Natural killer cell (primary cell): ENCODE measurements around the gene MAP3K20. TPM values are rescaled to one million over a fixed set of nuclear protein-coding genes. Genes with fewer than 3 reads are reported as not detected.

Experiments used
- ATAC-seq, 3 donors: fragments of 150-1000 bp in 2 of 3; fragments of 200-7000 bp in 1 of 3; cut with Tn5 transposase; 1 replicate in 1 of 3; 2 replicates in 2 of 3; pipeline ENCODE4 v1.10.0; 2021; ENCODE audit warnings: mild to moderate bottlenecking in 2 of 3, moderate library complexity in 2 of 3
- DNase-seq, 2 donors: peaks; one replicate each; pipeline versions ENCODE4 v3.0.0 to v3.0.0-alpha.2; 2013 to 2021; ENCODE audit warnings: mixed read lengths in 1 of 2
- H3K27ac ChIP-seq: one replicate; pipeline ENCODE4 v1.5.1; 2013; ENCODE audit warnings: mild to moderate bottlenecking, low read length
- H3K27me3 ChIP-seq: one replicate; pipeline ENCODE4 v1.6.1; 2013; ENCODE audit warnings: low read length; ENCODE audit not compliant: control insufficient read depth, insufficient read depth
- H3K36me3 ChIP-seq: one replicate; pipeline ENCODE4 v1.6.1; 2013; ENCODE audit warnings: low read length; ENCODE audit not compliant: control insufficient read depth, insufficient read depth
- H3K4me1 ChIP-seq: one replicate; pipeline ENCODE4 v1.6.1; 2013; ENCODE audit warnings: low read length; ENCODE audit not compliant: control insufficient read depth, insufficient read depth
- H3K4me3 ChIP-seq: one replicate; pipeline ENCODE4 v1.5.1; 2013; ENCODE audit warnings: low read length
- H3K9me3 ChIP-seq: one replicate; pipeline ENCODE4 v1.6.1; 2013; ENCODE audit warnings: low read length; ENCODE audit not compliant: control insufficient read depth, insufficient read depth
- H3K27ac Mint-ChIP-seq, 2 donors: one replicate each; pipeline ENCODE4 v1.8.0; 2022; ENCODE audit warnings: mild to moderate bottlenecking in 2 of 2, mixed read lengths in 2 of 2, moderate library complexity in 1 of 2
- H3K27me3 Mint-ChIP-seq, 2 donors: one replicate each; pipeline ENCODE4 v1.8.0; 2022; ENCODE audit warnings: low read depth in 2 of 2, mixed read lengths in 2 of 2
- H3K36me3 Mint-ChIP-seq: one replicate; pipeline ENCODE4 v1.8.0; 2022; ENCODE audit warnings: mixed read lengths
- H3K4me1 Mint-ChIP-seq, 2 donors: one replicate each; pipeline ENCODE4 v1.8.0; 2022; ENCODE audit warnings: mixed read lengths in 2 of 2
- H3K4me3 Mint-ChIP-seq: one replicate; pipeline ENCODE4 v1.8.0; 2022; ENCODE audit warnings: mild to moderate bottlenecking, moderate library complexity, mixed read lengths
- H3K9me3 Mint-ChIP-seq, 2 donors: one replicate each; pipeline ENCODE4 v1.8.0; 2022; ENCODE audit warnings: mixed read lengths in 2 of 2
- WGBS: methylation state at CpG from one replicate; pipeline ENCODE4 v1.1.7; 2013; ENCODE audit warnings: missing lambda C conversion rate; ENCODE audit not compliant: insufficient coverage; 5-methylcytosine and 5-hydroxymethylcytosine counted together
- intact Hi-C: fragments of 100-400 bp; cut with micrococcal nuclease; formaldehyde crosslinking; loops from one replicate; pipeline ENCODE4 v1.14.2; 2022
- total RNA-seq, 4 donors: library from RNA; stranded (reverse); fragments of 120-200 nt in 1 of 4; gene quantifications; one replicate each; pipeline versions ENCODE4 v1.2.3 to v1.2.4, GENCODE V29; 2013 to 2022
- TF ChIP-seq, protein P1 (sequence below): fragments of 200-600 bp; IDR thresholded peaks from one replicate; pipeline ENCODE4 v1.8.0; 2022; ENCODE audit warnings: antibody characterized with exemption

The MAP3K20 gene
- total RNA-seq, 3 donors from 2014 or later (not counting 1 experiment from before 2014, with no cell fraction given): 1.6 to 3.0 (median 2.5) TPM

DNA sequence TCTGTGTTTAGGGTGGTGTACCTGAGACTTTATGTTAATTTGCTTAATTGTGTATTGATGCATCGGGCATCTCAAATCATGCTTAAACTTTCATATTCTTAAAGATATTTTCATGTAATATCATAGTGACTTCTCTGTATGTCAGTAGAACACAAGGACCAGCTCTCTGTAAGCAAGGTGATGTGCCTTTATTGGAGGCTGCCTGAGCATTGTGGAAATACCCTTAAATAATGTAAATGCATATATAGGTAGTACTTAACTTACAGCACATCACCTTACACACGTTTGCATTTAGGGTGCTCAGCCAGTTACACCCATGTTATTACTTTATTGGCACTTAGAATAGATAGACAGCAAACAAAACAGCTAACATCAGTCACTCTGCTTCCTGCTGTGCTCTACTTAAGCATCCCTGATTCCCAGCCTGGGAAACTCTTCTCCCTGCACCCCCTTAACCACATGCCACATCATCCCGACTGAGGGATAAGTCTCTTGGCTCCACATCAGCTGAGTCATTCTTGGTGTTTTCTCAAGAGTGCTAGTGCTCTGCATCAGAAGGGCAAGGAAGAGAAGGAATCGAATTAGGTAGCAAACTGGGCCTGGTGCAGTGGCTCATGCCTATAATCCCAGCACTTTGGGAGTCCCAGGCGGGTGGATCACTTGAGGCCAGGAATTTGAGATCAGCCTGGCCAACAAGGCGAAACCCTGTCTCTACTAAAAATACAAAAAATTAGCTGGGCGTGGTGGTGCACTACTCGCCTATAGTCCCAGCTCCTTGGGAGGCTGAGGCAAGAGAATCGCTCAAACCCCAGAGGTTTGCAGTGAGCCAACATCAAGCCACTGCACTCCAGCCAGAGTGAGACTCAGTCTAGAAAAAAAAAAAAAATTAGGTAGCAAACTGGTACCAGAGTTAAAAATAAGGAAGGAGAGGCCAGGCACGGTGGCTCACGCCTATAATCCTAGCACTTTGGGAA lies 108.7 kb downstream of the MAP3K20 start:
- Histone ChIP-seq H3K27ac (no peak overlapping the region), H3K9me3 (no peaks in the 10 kb centered on the region), H3K4me3 (no peak overlapping the region), H3K27me3 (no peaks in the 10 kb centered on the region), H3K4me1 (no peaks in the 10 kb centered on the region), H3K36me3 (no peaks in the 10 kb centered on the region)
- 90% methylated on average over 10 of the region's 11 CpGs for WGBS
- Mint-ChIP-seq H3K4me3 (no peak overlapping the region), H3K4me1 (no peaks in the 10 kb centered on the region), H3K9me3 (no peaks in the 10 kb centered on the region), H3K27me3 (no peaks in the 10 kb centered on the region), H3K36me3 (no peaks in the 10 kb centered on the region), H3K27ac (no peak overlapping the region)
- DNase-seq (no peak), ATAC-seq (no peak)
- TF ChIP-seq, protein P1, sequence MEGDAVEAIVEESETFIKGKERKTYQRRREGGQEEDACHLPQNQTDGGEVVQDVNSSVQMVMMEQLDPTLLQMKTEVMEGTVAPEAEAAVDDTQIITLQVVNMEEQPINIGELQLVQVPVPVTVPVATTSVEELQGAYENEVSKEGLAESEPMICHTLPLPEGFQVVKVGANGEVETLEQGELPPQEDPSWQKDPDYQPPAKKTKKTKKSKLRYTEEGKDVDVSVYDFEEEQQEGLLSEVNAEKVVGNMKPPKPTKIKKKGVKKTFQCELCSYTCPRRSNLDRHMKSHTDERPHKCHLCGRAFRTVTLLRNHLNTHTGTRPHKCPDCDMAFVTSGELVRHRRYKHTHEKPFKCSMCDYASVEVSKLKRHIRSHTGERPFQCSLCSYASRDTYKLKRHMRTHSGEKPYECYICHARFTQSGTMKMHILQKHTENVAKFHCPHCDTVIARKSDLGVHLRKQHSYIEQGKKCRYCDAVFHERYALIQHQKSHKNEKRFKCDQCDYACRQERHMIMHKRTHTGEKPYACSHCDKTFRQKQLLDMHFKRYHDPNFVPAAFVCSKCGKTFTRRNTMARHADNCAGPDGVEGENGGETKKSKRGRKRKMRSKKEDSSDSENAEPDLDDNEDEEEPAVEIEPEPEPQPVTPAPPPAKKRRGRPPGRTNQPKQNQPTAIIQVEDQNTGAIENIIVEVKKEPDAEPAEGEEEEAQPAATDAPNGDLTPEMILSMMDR: no peak
- intact Hi-C loops: no loop called here

DNA sequence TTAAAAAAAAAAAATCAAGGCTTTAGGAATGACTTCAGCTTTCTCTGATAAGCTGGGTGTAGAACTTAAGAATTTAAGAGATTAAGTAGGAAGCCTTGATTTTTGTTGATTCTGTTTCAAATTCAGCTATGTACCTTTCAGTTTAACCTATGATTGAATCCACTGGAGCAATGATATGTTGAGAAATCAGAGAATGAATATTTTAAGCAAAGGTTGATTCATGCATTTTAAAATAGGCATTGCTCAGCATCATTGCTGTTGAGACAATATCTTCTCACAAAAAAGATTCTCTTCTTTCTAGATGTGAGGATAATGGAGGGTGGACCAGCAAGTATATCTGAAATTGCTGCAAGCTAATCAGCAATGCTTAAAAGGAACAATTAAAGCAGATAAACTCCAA lies 109.8 kb downstream of the MAP3K20 start:
- Histone ChIP-seq H3K9me3 (no peaks in the 10 kb centered on the region), H3K4me3 (no peak overlapping the region), H3K27me3 (no peaks in the 10 kb centered on the region), H3K27ac (no peak overlapping the region), H3K36me3 (no peaks in the 10 kb centered on the region), H3K4me1 (no peaks in the 10 kb centered on the region)
- Mint-ChIP-seq H3K9me3 (no peaks in the 10 kb centered on the region), H3K4me1 (no peaks in the 10 kb centered on the region), H3K27ac (no peak overlapping the region), H3K36me3 (no peaks in the 10 kb centered on the region), H3K4me3 (no peak overlapping the region), H3K27me3 (no peaks in the 10 kb centered on the region)
- ATAC-seq: no peak
- TF ChIP-seq, protein P1: no peak
- no peak for DNase-seq
- intact Hi-C loops: no loop called here

DNA sequence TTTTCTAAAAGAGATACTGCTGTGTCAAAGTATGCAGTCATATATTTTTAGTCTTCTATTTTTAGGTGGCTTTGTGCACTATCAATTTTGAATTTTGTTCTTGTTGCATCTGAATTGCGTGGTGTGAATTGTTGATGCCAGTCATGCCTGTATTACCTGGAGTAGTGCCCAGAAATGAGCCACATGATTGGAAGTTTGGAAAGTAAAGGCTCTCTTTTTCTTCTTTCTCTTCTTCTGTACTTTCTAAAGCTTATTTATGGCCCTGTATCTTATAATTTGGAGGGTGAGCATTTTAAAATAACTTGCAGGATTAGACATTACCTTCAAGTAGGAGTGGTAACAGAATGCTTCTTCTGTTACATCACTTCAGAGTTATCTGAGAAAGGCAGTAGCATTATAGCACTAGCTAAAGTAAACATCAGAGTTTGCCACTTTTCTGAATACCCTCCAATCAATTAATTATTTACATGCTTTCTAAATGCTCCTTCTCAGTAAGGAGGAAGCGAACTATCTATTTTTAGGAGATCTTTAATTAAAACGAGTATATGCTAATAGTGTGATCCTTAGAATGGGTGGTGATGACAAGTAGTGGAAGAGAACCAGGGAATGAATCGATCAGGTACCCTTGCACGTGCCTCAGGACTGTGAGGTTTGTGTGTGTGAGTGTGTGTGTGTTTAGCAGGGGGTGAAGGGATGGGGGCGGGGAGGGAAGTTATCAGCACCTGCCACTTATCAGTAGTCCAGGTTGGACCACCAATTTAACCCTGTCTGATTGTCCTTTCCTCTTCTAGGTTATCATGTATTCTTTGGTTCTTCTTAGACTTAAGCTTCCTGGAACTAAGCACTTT lies 112.5 kb downstream of the MAP3K20 start:
- no peaks in the 10 kb centered on the region for H3K27me3 Mint-ChIP-seq
- H3K27ac Mint-ChIP-seq: no peak overlapping the region
- ATAC-seq: no peak

More for the DNA sequence above, 112.5 kb downstream of the MAP3K20 start:
- TF ChIP-seq, protein P1: no peak
- H3K27ac ChIP-seq: no peak overlapping the region
- Mint-ChIP-seq H3K4me3 (no peak overlapping the region), H3K4me1 (no peaks in the 10 kb centered on the region), H3K9me3 (no peaks in the 10 kb centered on the region), H3K36me3 (no peaks in the 10 kb centered on the region)
- H3K4me3 ChIP-seq: no peak overlapping the region
- no peaks in the 10 kb centered on the region for H3K4me1 ChIP-seq
- intact Hi-C loops: no loop called here
- H3K36me3 ChIP-seq: no peaks in the 10 kb centered on the region
- no peaks in the 10 kb centered on the region for H3K9me3 ChIP-seq
- no peak for DNase-seq
- H3K27me3 ChIP-seq: no peaks in the 10 kb centered on the region
- WGBS: 88% methylated on average over 6 of the region's 6 CpGs
